ENCODE data around the gene EIF4A3.

EIF4A3 gene

DNA sequence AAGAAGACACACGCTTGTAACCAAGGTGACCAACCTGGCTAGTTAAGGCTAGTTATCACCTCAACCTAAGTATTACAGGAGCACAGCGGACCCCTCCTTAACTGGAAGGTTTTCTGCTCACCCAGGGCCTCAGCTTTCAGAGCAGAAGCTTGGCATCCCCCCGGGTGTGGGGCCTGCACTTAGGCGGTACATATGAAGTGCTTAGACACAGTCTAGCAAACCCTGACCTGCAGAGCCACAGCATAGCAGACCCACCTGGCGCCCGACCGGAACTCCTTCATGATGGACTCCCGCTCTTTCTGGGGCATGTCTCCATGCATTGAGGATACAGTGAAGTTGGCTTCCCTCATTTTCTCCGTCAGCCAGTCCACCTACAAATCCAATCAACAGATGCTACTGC lies 9.8 kb downstream of the EIF4A3 start:
- DNase-seq (ENCODE audit: low read depth in 1 of 2, low spot score in 1 of 2), result no peak

DNA sequence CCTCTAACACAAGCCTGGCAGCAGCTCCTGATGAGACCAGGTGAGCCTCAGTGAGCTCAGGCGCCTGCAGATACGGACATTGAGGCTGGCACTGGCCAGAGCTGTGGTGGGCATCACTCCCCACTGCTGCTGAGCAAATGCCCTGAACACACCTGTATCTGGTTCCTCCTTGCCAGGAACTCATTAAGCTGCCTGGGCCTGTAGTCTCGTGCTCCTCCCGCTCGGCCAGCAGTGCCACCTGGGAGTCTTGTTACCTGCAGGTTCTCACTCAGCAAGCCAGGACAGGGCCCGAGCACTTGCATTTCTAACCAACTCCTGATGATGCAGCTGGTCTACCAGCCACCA lies 13.3 kb downstream of the EIF4A3 start:
- no peak for DNase-seq (ENCODE audit: low read depth in 1 of 2, low spot score in 1 of 2)

DNA sequence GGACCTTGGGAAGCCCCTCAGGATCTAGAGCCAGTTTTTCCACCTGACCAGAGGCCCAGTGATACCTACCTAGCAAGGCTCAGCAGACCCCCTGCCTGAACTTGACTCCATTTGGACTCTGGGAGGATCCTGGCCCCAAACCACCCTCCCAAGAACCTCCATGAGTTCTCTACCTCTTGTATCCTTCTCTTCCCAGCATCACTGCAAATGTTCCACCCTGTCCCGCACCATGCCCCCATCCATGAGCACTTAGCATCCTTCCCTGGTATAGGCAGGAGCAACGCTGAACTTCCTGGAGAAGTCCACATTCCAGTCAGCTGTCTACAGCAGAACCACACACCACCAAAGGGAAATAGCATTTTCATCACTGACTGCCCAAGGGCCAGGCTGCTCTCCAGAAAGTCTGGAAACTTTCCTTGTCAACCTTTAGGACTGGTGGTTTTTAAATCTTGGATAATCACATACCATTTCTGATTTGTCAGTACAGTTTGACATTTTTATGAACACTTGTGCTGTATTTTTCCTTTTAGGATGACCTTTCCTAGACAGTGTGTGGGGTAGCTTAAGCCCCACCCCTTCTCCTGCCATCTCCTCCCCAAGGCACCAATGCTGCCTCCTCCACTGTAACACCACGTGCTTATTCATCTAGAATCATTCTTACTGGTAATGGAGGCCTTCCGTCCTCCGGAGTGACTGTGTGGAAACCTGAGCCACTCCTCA lies 13.9 kb downstream of the EIF4A3 start:
- no peak for DNase-seq (ENCODE audit: low read depth in 1 of 2, low spot score in 1 of 2)

DNA sequence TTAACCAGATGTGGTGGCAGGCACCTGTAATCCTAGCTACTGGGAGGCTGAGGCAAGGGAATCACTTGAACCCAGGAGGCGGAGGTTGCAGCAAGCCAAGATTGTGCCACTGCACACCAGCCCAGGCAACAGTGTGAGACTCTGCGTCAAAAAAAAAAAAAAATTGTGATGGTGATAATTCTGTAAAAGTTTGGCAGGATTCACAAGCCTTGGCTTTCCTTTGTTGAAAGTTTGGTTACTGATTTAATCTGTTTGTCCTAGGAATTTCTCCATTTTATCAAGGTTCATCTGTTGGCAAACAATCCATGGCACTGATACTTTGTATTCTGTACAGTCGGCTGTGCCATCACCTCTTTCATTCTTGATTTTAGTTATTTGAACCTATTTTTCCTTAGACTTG lies 15.9 kb downstream of the EIF4A3 start:
- no peak for DNase-seq (ENCODE audit: low read depth in 1 of 2, low spot score in 1 of 2)

DNA sequence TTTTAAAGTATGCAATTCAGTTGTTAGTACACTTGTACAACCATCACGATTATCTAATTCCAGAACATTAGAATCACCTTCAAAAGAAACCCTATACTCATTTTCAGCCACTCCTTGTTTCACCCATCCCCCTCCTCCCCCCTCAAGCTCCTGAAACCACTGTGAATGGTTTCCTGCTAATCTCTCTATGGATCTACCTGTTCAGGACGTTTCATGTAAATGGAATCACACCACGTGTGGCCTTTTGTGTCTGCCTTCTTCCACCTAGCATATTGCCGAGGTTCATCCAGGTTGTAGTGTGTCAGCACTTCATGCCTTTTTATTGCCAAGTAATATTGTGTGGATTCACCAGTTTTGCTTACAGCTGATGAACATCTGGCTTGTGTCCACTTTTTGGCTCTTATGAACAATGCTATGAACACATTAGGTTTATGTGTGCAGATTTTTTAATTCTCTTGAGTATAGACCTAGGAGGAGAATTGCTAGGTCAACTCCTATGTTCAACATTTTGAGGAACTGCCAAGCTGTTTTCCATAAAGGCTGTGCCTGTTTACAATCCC lies 17.8 kb downstream of the EIF4A3 start:
- DNase-seq (ENCODE audit: low read depth in 1 of 2, low spot score in 1 of 2), result no peak

DNA sequence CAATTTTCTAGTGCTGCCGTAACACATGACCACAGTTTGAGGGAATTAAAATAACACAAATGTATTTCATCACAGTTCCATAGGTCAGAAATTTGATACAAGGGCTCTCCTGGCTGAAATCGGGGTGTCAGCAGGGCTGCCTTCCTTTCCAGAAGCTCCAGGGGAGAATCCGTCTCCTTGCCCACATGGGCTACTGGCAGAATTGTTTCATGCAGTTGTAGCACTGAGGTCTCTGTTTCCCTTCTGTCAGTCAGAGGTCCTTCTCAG lies 20.5 kb downstream of the EIF4A3 start:
- DNase-seq (ENCODE audit: low read depth in 1 of 2, low spot score in 1 of 2), result no peak

DNA sequence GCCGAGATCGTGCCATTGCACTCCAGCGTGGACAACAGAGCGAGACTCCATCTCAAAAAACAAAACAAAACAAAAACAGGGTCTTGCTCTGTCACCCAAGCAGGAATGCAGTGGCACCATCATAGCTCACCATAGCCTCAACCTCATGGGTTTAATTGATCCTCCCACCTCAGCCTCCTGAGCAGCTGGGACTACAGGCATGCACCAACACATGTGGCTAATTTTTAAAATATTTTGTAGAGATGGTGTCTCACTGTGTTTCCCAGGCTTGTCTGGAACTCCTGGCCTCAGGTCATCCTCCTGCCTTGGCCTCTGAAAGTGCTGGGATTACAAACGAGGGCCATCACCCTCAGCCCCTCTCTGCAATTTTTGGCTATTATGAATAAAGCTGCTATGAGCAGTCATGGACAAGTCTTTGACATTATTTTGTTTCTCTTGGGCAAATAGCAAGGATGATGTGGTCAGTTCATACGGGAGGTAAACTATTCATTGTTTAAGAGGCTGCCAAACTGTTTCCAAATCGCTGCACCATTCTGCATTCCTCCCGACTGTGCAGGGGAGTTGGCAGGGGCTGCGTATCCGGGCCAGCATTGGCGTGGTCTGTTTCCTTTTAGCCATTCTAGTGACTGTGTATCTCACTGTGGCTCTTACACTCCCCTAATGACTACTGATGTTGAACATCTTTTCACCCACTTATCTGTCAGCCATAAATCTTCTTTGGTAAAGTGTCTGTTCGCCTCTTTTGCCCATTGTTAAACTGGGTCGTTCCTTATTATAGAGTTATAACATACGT lies 21.1 kb downstream of the EIF4A3 start:
- no peak for DNase-seq (ENCODE audit: low read depth in 1 of 2, low spot score in 1 of 2)

DNA sequence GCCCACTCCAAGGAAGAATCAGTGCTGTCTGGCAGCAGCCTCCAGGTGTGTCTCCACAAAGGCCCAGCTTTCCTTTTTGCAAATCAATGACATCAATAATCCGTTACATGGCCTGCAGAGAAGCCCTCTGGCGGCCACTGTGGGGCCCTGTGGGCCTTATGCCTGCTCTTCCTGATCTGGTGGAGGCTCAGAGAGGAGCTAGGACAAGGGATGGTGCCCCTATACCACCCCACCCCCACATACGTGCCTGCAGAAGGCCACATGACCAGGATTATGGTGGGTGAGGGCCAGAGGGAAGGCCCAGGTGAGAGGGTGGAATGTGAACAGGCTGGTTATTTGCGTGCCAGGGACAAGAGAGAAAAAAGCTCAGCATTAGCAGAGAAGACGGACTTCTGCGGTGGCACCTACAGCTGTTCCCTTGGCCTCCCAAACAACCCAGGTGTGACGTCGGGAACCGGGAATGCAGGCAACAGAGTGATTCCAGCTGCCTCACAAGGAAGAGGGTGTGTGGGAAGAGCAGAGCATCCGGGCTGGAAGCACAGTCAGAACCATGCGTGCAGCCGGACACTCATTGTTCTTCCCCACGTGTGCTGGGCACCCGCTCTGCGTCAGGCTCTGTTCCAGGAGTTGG lies 22.5 kb downstream of the EIF4A3 start:
- DNase-seq (ENCODE audit: low read depth in 1 of 2, low spot score in 1 of 2), result no peak

DNA sequence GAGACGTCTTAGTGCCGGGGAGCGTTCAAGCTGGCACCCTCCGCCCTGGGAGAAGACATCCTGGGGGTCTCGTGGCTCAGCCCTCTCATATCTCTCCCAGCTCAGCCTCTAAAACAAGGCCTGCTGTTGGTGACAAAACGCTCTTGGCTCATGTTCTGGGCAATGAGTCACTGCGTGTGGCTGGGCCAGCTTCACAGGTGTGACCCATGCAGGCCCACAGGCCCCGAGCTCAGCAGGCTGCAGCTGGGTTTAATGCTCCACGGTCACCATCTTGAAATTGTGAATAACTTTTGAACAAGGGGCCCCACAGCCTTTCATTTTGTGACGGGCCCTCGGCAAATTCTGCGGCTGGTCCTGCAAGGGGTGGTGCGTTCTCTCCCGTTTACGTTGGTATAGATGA lies 23.1 kb downstream of the EIF4A3 start:
- no peak for DNase-seq (ENCODE audit: low read depth in 1 of 2, low spot score in 1 of 2)

DNA sequence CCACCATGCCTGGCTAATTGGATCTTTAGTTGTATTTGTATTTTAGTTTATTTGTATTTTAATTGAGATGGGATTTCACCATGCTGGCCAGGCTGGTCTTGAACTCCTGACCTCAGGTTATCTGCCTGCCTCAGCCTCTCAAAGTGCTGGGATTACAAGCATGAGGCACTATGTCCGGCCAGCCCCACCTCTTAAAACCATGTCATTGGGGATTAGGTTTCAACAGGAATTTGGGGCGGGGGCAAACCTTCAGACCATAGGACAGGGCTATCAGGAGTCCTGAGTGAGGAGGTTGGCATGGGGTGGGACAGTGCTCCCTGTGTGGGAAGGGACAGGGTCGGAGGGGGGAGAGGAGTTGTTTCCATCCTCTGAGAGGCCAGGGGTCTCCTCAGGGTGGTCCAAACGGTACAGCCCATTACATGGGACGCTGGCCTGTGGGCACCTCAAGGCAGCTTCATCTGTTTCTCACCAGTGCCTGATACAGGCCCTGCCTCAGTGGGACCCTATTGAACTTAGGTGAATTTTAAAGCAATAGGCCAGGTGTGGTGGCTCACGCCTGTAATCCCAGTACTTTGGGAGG lies 23.9 kb downstream of the EIF4A3 start:
- no peak for DNase-seq (ENCODE audit: low read depth in 1 of 2, low spot score in 1 of 2)

DNA sequence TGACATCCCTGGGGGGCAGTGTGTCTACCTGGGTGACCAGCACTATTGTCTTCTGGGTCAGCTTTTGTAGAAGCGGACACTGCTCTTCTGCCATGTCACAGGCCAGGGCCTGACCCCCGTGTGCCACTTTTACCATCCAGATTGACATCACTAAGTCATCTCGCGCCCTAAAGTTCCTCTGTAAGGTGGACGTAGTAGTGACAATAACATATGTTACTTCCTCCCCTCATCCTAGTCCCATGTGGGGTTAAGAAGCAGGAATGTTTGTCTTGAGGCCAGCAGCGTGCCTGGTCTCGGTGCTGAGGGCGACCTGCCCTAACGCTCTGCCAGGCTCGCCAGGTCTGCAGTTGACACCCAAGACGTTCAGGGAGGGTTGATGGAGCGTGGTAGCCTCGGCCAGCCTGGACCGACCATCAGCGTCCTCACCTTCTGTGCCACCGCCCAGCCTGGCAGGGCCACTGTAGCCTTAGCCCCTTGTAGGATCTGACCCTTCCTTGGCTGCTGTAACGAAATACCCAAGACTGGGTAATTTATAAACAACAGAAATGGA lies 24.8 kb downstream of the EIF4A3 start:
- DNase-seq (ENCODE audit: low read depth in 1 of 2, low spot score in 1 of 2), result no peak

DNA sequence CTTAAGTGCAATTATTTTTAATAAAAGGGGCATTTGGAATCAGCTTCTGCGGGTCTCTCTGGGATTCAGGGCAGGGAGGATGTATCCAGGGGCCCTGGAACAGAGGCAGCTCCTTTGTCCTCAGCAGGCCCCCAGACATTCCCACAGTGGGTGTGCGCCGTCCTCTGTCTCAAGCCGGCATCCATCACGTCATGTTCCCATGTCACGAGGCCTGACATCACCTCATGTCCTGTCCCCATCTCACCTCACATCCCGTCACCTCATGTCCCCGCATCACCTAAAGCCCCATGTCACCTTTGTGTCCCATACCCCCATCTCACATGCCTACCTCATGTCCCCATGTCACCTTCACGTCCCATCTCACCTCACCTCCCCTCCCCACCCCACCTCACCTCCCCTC lies 27.1 kb downstream of the EIF4A3 start:
- DNase-seq (ENCODE audit: low read depth in 1 of 2, low spot score in 1 of 2), result no peak

DNA sequence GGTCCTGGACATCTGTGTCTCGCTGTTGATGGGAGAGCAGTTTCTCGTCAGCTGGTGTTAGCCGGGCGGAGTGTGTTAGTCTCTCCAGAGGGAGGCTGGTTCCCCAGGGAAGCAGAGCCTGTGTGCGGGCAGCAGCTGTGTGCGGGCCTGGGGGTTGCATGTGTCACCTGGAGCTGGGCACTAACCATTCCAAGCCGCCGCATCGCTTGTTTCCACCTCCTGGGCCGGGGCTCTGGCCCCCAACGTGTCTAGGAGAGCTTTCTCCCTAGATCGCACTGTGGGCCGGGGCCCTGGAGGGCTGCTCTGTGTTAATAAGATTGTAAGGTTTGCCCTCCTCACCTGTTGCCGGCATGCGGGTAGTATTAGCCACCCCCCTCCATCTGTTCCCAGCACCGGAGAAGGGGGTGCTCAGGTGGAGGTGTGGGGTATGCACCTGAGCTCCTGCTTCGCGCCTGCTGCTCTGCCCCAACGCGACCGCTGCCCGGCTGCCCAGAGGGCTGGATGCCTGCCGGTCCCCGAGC lies 27.6 kb downstream of the EIF4A3 start:
- DNase-seq (ENCODE audit: low read depth in 1 of 2, low spot score in 1 of 2), result no peak

DNA sequence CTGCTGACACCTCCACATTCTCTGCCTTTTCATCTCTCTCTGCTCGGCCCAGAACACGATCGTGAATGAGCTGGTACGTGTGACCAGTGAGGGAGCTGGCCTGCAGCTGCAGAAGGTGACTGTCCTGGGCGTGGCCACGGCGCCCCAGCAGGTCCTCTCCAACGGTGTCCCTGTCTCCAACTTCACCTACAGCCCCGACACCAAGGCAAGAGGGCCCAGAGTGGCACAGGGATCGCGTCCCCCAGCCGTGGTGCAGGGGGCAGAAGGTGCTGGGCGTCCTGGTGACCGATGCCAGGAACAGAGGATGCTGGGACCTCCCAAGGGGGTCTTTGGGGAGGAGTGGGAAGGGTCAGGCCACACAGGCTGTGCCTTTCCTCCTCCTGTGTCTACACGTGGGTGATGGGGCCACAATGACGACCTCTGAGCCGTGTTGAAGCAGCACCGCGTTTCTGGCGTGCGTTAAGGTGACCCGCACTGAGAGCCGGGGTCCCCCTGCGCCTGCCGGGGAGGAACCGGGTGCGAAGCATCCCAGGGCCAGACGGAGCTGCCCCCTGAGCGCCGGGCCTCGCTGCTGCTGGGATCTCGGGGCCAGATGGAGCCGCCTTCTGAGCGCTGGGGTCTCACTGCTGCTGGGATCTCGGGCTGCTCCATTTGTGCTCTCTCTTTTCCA lies 28.2 kb downstream of the EIF4A3 start:
- no peak for DNase-seq (ENCODE audit: low read depth in 1 of 2, low spot score in 1 of 2)

DNA sequence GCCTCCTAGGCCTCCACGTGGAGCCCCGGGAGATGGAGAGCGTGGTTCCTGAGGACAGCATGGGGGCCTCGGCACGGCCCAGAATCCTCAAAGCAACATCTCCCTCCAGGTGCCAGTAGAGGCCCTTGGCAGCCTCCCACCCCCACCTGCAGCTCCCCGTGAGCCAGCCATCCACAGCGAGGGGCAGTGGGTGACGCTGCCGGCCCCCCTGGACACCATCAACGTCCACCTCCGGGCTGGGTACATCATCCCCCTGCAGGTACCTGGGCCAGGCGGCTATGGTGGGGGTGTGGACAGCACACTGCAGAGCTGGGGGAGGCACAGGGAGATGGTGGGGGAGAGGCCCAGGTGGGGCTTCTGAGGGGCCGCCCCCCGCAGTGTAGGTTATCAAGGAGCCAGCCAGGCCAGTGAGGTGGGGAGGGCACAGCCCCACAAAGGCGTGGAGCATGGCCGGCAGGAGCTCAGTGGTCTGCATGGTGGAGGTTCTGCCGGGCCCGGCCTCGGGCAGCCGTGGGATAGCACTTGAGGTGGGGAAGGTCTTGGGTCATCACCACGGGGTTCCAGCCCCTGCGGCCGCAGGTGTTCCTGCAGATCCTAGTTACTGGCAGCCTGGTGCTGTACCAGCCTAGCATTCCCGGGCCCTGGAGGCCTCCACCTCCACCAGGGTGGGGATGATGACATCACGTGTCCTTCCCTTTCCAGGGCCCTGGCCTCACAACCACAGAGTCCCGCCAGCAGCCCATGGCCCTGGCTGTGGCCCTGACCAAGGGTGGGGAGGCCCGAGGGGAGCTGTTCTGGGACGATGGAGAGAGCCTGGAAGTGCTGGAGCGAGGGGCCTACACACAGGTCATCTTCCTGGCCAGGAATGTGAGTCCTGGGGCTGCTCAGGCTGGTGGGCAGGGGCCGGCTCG lies 29.2 kb downstream of the EIF4A3 start:
- no peak for DNase-seq (ENCODE audit: low read depth in 1 of 2, low spot score in 1 of 2)

DNA sequence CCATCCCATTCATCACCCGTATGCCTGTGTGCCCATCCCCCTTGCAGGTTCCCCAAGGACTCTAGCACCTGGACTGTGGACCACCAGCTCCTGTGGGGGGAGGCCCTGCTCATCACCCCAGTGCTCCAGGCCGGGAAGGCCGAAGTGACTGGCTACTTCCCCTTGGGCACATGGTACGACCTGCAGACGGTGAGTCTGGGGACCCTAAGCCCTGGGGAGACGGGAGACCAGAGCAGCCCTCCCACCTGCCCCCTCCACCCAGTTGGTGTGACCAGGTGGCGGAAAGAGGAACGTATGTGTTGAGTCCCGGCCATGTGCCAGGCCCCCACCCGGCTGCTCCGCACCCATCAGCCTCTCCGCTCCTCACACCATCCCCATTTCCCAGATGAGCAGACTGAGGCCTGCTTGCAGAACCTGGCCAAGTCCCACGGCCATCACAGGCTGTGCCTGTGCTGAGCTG lies 30.0 kb downstream of the EIF4A3 start:
- DNase-seq (ENCODE audit: low read depth in 1 of 2, low spot score in 1 of 2), result no peak

DNA sequence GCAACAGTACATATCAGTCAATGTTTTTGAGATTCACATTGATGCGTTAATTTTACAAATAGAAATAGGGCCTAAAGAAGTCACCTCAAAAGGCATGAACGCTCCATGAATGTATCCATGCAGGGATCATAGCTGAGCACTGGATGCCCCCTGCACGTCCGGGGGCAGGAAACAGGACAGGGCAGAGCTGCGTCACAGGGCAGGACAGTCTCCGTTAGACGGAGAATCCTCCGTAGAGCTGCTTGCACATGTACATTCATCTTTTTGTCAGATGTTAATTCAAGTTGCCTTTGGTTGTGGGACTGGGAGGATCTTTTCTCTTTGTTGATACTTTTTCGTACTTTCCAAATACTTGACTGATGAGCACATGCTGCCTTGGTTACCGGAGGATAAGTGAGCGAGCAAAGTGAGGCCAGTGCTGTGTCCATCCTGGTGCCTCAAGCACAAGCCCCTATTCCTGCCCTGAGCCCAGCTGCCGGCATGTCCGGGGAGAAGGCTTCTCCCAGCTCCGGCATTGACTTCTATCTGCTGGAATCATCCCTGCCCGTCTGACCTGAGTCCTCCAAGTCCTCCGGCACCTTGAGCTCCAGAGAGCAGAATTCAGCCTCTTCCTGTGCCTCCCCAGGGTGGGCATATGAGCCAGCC lies 30.5 kb downstream of the EIF4A3 start:
- no peak for DNase-seq (ENCODE audit: low read depth in 1 of 2, low spot score in 1 of 2)

DNA sequence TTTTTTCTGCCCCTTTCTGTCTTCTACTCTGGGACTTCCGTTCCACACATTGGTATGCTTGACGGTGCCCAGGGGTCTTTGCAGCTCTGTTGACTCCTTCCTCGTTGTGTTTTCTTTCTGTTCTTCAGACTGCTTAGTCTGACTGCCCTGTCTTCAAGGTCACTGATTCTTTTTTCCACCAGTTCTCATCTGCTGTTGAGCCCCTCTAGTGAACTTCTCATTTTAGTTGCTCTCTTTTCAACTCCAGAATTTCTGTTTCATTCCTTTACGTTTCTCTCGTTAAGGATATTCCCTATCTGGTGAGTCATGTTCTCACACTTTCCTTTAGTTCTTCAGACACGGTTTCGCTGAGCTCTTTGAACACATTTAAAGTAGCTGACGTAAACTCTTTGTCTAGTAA lies 31.8 kb downstream of the EIF4A3 start:
- DNase-seq (ENCODE audit: low read depth in 1 of 2, low spot score in 1 of 2), result no peak

DNA sequence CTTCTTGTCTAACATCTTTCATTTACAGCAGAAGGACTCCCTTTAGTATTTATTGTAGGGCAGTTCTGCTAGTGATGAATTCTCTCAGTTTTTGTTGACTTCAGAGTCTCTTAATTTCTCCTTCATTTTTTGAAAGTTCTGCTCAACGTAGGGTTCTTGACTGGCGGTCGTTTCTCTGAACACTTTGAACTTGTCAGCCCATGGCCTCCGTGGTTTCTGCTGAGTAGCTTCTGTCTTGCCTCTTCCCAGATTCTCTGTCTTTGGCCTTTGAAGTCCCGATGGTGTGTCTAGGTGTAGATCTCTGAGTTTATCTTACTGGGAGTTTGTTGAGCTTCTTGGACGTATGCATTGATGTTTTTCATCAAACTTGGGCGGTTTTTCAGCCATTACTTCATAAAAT lies 32.2 kb downstream of the EIF4A3 start:
- DNase-seq (ENCODE audit: low read depth in 1 of 2, low spot score in 1 of 2), result no peak
